CD8-positive, alpha-beta memory T cell (primary cell): ENCODE measurements around the gene ADRA2C. TPM values are rescaled to one million over a fixed set of nuclear protein-coding genes. Genes with fewer than 3 reads are reported as not detected.

ENCODE experiments used
- CTCF ChIA-PET: fragments of 350-600 bp; sonication (Branson Sonifier 250); formaldehyde crosslinking; loops from one replicate; lab custom pipeline; 2021; ENCODE audit warnings: antibody characterized with exemption; lab: Charles Lee
- POLR2A ChIA-PET: fragments of 350-600 bp; sonication (Branson Sonifier 250); formaldehyde crosslinking; loops from one replicate; lab custom pipeline; 2021; ENCODE audit warnings: antibody characterized with exemption; lab: Charles Lee
- DNase-seq, 5 donors: peaks; one replicate each; pipeline versions ENCODE4 v3.0.0 to v3.0.0-alpha.2; 2020 to 2022; ENCODE audit warnings: mixed read lengths in 1 of 5
- H3K27ac ChIP-seq: one replicate; pipeline ENCODE4 v1.7.0; 2013; ENCODE audit warnings: low read depth, mild to moderate bottlenecking, low read length, moderate library complexity
- H3K27me3 ChIP-seq: 2 replicates; pipeline ENCODE4 v1.7.0; 2013; ENCODE audit warnings: low read length, mild to moderate bottlenecking; ENCODE audit not compliant: insufficient read depth, poor library complexity, severe bottlenecking
- H3K36me3 ChIP-seq: 2 replicates; pipeline ENCODE4 v1.7.0; 2013; ENCODE audit warnings: mild to moderate bottlenecking, low read length, moderate library complexity; ENCODE audit not compliant: insufficient read depth
- H3K4me1 ChIP-seq: 2 replicates; pipeline ENCODE4 v1.7.0; 2013; ENCODE audit warnings: mild to moderate bottlenecking, low read length, moderate library complexity; ENCODE audit not compliant: insufficient read depth
- H3K4me3 ChIP-seq: 2 replicates; pipeline ENCODE4 v1.7.0; 2013; ENCODE audit warnings: mild to moderate bottlenecking, low read length
- H3K9me3 ChIP-seq: 2 replicates; pipeline ENCODE4 v1.7.0; 2013; ENCODE audit warnings: mild to moderate bottlenecking, low read length
- H3K27ac Mint-ChIP-seq, 8 donors: one replicate each; pipeline ENCODE4 v1.8.0; 2020 to 2021; ENCODE audit warnings: mixed read lengths in 8 of 8, mild to moderate bottlenecking in 6 of 8, inconsistent platforms in 3 of 8, moderate library complexity in 3 of 8
- H3K27me3 Mint-ChIP-seq, 2 donors: one replicate each; pipeline ENCODE4 v1.8.0; 2020 to 2021; ENCODE audit warnings: mixed read lengths in 2 of 2, mild to moderate bottlenecking in 1 of 2, moderate library complexity in 1 of 2
- H3K36me3 Mint-ChIP-seq, 3 donors: one replicate each; pipeline ENCODE4 v1.8.0; 2020 to 2021; ENCODE audit warnings: mixed read lengths in 3 of 3, inconsistent platforms in 1 of 3, mild to moderate bottlenecking in 1 of 3
- H3K4me1 Mint-ChIP-seq, 3 donors: one replicate each; pipeline ENCODE4 v1.8.0; 2020 to 2021; ENCODE audit warnings: mixed read lengths in 3 of 3, inconsistent platforms in 1 of 3, mild to moderate bottlenecking in 1 of 3
- H3K4me3 Mint-ChIP-seq, 7 donors: one replicate each; pipeline ENCODE4 v1.8.0; 2020 to 2021; ENCODE audit warnings: mixed read lengths in 7 of 7, mild to moderate bottlenecking in 6 of 7, moderate library complexity in 4 of 7, inconsistent platforms in 2 of 7
- H3K9me3 Mint-ChIP-seq, 5 donors: one replicate each; pipeline ENCODE4 v1.8.0; 2020 to 2022; ENCODE audit warnings: mixed read lengths in 5 of 5, mild to moderate bottlenecking in 3 of 5, moderate library complexity in 2 of 5, inconsistent platforms in 1 of 5
- polyA plus RNA-seq: library from polyadenylated mRNA; unstranded; fragments of 300-500 nt; fragmentation: Illumina TruSeq; gene quantifications from one replicate; pipeline ENCODE4 v1.2.3, GENCODE V29; 2021
- total RNA-seq, 2 experiments: library from RNA; stranded (reverse); gene quantifications; one replicate each; pipeline ENCODE4 v1.2.3, GENCODE V29; 2021

ADRA2C gene
- total and polyA plus RNA-seq, 3 experiments from 2014 or later = not detected

GRCh38 chr4:3809451-3810110, 43.4 kb downstream of the ADRA2C start:
- POLR2A ChIA-PET = no interaction called here
- no peak for DNase-seq
- Mint-ChIP-seq H3K4me1 (no peaks in the 10 kb centered on the region), H3K27ac (no peak overlapping the region), H3K27me3 (peaks cover 12 to 16% of the 10 kb centered on the region in 2 donors), H3K4me3 (no peak overlapping the region), H3K36me3 (no peaks in the 10 kb centered on the region), H3K9me3 (no peaks in the 10 kb centered on the region)
- Histone ChIP-seq H3K4me3 (no peak overlapping the region), H3K9me3 (no peaks in the 10 kb centered on the region), H3K27me3 (no peaks in the 10 kb centered on the region), H3K36me3 (no peaks in the 10 kb centered on the region), H3K27ac (no peak overlapping the region), H3K4me1 (no peaks in the 10 kb centered on the region)
- CTCF ChIA-PET = no interaction called here

DNA sequence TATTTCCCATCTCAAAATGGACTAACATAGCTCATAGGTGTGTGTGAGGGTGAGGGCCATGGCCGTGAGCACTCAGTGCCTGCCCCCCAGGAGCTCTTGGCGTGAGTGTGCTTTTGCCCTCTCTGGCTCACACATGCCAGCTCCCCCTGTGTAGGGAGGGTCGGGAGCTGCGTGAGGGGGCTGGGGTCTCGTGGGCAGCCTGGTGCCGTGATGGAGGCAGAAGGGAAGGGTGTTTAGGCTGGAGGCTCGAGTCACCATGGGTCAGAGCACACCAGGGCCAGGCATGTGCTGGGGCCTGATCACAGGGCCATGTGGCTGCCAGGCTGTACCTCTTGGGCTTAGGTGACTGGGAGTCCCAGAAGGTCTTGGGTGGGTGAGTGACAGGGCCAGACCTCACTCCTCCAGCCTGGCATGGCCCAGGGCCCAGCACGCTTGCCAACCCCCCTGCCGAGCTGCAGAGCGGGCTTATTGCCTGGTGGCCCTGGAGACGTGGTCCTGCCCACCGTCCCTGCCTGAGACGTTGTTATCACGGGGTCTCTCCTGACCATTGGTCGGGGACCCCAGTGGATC, 44.0 kb downstream of the ADRA2C start:
- Histone ChIP-seq H3K27me3 (no peaks in the 10 kb centered on the region), H3K36me3 (no peaks in the 10 kb centered on the region), H3K9me3 (no peaks in the 10 kb centered on the region), H3K4me1 (no peaks in the 10 kb centered on the region), H3K27ac (no peak overlapping the region), H3K4me3 (no peak overlapping the region)
- no peak for DNase-seq
- Mint-ChIP-seq H3K9me3 (no peaks in the 10 kb centered on the region), H3K36me3 (no peaks in the 10 kb centered on the region), H3K27ac (no peak overlapping the region), H3K27me3 (peaks cover 7 to 16% of the 10 kb centered on the region in 2 donors), H3K4me3 (no peak overlapping the region), H3K4me1 (no peaks in the 10 kb centered on the region)
- CTCF ChIA-PET = no interaction called here
- POLR2A ChIA-PET = no interaction called here

- no peaks in the 10 kb centered on the region for H3K9me3 Mint-ChIP-seq
- H3K4me1 Mint-ChIP-seq = no peaks in the 10 kb centered on the region
- no peaks in the 10 kb centered on the region for H3K27me3 ChIP-seq
- ChIA-PET POLR2A (no interaction called here), CTCF (no interaction called here)
- H3K27me3 Mint-ChIP-seq = peaks cover 5 to 16% of the 10 kb centered on the region in 2 donors
- no peaks in the 10 kb centered on the region for H3K36me3 Mint-ChIP-seq
- H3K4me3 Mint-ChIP-seq = no peak overlapping the region
- no peaks in the 10 kb centered on the region for H3K9me3 ChIP-seq
- H3K4me1 ChIP-seq = no peaks in the 10 kb centered on the region
- DNase-seq = no peak
- H3K27ac Mint-ChIP-seq = no peak overlapping the region
- no peak overlapping the region for H3K27ac ChIP-seq
- H3K36me3 ChIP-seq = no peaks in the 10 kb centered on the region
- H3K4me3 ChIP-seq = no peak overlapping the region
Measured at GRCh38 chr4:3810796-3811485, 44.8 kb downstream of the ADRA2C start.

DNA sequence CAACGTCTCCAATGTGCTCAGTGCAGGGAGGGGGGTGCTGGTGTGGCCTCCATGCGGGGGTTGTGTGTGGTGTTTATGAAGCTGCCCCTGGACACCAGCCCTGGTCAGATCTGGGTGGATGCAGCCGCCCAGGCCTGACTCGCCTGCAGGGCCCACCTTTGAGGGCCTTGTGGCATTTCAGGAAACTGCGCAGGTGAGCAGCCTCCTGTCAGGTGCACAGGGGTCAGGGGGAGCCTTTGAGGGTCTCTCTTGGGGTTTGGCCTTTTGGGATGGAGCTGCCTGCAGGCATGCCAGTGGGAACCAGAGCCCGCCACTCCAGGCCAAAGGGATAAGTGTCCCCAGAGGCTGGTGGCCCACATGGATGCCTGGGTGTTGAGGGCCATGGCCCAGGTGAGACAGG, 45.4 kb downstream of the ADRA2C start:
- no peaks in the 10 kb centered on the region for H3K9me3 Mint-ChIP-seq
- H3K27me3 Mint-ChIP-seq = peaks cover 4 to 13% of the 10 kb centered on the region in 2 donors
- Histone ChIP-seq H3K4me1 (no peaks in the 10 kb centered on the region), H3K9me3 (no peaks in the 10 kb centered on the region), H3K4me3 (no peak overlapping the region), H3K36me3 (no peaks in the 10 kb centered on the region), H3K27me3 (no peaks in the 10 kb centered on the region), H3K27ac (no peak overlapping the region)
- H3K4me3 Mint-ChIP-seq = no peak overlapping the region
- H3K36me3 Mint-ChIP-seq = no peaks in the 10 kb centered on the region
- no peak for DNase-seq
- H3K4me1 Mint-ChIP-seq = no peaks in the 10 kb centered on the region
- ChIA-PET CTCF (no interaction called here), POLR2A (no interaction called here)
- H3K27ac Mint-ChIP-seq = no peak overlapping the region

DNA sequence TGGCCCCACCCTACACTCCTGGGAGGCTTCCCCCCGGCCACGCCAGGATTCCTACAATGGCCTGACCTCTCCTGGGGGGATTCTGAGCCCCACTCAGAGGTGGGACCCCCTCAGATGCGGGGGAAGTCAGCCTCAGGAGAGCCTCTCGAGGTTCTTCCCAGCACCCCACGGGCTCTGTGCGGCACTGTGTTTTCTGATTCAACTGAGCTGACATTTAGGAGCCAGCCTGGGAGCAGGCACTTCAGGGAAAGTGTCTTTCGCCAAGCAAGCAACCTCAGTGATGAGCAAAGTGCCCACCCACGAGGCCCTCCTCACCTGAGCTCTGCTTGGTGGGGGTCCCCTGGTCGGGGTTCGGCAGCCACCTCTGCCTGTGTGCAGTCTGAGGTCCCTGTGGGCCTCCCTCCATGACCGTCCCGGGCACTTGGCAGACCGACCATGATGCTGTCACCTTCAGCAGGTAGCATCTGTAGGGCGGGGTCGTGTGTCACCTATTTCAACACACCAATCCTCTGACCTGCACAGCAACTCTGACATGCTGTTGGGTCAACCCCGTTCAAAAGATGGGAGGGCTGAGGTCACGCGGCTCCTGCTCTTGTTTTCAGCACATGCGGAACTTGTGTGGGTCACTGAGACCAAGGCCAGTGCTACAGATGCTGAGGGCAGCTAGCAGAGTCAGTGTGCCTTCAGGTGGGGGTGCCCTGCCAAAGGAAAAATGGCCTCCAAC, 46.2 kb downstream of the ADRA2C start:
- ChIA-PET POLR2A (no interaction called here), CTCF (no interaction called here)
- no peaks in the 10 kb centered on the region for H3K36me3 ChIP-seq
- no peaks in the 10 kb centered on the region for H3K4me1 ChIP-seq
- Mint-ChIP-seq H3K4me3 (no peak overlapping the region), H3K27ac (no peak overlapping the region), H3K9me3 (no peaks in the 10 kb centered on the region), H3K36me3 (no peaks in the 10 kb centered on the region), H3K4me1 (no peaks in the 10 kb centered on the region), H3K27me3 (peaks cover 4 to 12% of the 10 kb centered on the region in 2 donors)
- no peaks in the 10 kb centered on the region for H3K9me3 ChIP-seq
- no peak overlapping the region for H3K27ac ChIP-seq
- H3K4me3 ChIP-seq = no peak overlapping the region
- DNase-seq = no peak
- H3K27me3 ChIP-seq = no peaks in the 10 kb centered on the region

DNA sequence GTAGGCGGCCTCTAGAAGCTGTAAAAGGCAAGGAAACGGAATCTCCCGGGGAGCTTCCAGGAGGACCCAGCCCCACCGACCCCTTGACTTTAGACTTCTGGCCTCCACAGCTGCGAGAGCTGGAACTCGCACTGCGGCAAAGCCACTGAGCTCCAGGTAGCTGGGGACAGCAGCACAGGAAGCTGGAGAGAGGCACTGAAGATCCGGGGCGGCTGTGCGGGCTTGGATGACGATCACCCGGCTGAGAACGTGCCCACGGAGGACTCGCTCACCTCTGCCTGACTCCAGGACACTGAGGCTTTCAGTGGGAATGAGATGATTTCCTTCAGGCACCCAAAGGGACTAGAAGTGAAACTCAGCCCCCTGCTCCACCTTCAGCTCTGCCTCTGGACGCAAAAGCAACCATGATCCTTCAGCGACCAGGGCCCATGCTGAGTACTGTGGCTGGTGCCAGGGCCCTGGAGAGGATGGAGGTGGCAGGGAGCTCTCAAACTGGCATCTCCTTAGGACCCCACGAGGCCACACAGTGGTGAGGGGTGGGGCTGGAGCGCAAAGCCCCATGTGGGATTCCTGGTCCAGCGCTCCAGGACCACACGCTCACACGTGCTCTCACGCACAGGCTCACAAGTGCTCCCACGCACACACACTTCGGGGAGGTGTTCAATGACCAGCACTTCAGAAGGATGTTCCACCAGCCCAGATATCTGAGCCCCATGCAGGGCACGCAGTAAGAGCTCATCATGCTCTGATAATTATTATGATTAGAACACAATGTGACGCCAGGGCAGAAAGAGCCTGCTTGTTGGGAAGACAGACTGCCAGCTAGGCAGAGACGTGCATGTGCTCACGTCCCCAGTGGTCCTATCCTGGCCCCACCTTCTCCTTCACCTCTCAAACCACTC, 47.2 kb downstream of the ADRA2C start:
- Histone ChIP-seq H3K4me3 (no peak overlapping the region), H3K27me3 (no peaks in the 10 kb centered on the region), H3K27ac (no peak overlapping the region), H3K36me3 (no peaks in the 10 kb centered on the region), H3K4me1 (no peaks in the 10 kb centered on the region), H3K9me3 (no peaks in the 10 kb centered on the region)
- Mint-ChIP-seq H3K4me3 (no peak overlapping the region), H3K36me3 (no peaks in the 10 kb centered on the region), H3K27ac (no peak overlapping the region), H3K27me3 (peaks cover 4 to 12% of the 10 kb centered on the region in 2 donors), H3K9me3 (no peaks in the 10 kb centered on the region), H3K4me1 (no peaks in the 10 kb centered on the region)
- DNase-seq = no peak
- POLR2A ChIA-PET = no interaction called here
- CTCF ChIA-PET = no interaction called here

- Histone ChIP-seq H3K9me3 (no peaks in the 10 kb centered on the region), H3K4me3 (no peak overlapping the region), H3K27ac (no peak overlapping the region), H3K36me3 (no peaks in the 10 kb centered on the region), H3K4me1 (no peaks in the 10 kb centered on the region), H3K27me3 (no peaks in the 10 kb centered on the region)
- H3K27ac Mint-ChIP-seq = no peak overlapping the region
- no peaks in the 10 kb centered on the region for H3K4me1 Mint-ChIP-seq
- ChIA-PET POLR2A (no interaction called here), CTCF (no interaction called here)
- no peak for DNase-seq
- H3K9me3 Mint-ChIP-seq = no peaks in the 10 kb centered on the region
- no peaks in the 10 kb centered on the region for H3K36me3 Mint-ChIP-seq
- no peak overlapping the region for H3K4me3 Mint-ChIP-seq
- H3K27me3 Mint-ChIP-seq = peaks cover 5 to 11% of the 10 kb centered on the region in 2 donors
Measured at GRCh38 chr4:3814053-3814570, 47.9 kb downstream of the ADRA2C start.
